Brain microvascular endothelial cell (primary cell): ENCODE data around the gene MAPK7.

ENCODE experiments used
- DNase-seq: peaks from one replicate; pipeline ENCODE4 v3.0.0-alpha.2; 2020
- H3K27ac ChIP-seq: fragments of 250-450 bp; sonication (Bioruptor Pico); 2 replicates; pipeline ENCODE4 v1.5.1; 2020; ENCODE audit warnings: mild to moderate bottlenecking, moderate library complexity
- H3K27me3 ChIP-seq: fragments of 250-450 bp; sonication (Bioruptor Pico); replicated peaks from 2 replicates; pipeline ENCODE4 v1.5.1; 2020; ENCODE audit warnings: mild to moderate bottlenecking
- H3K36me3 ChIP-seq: fragments of 250-450 bp; sonication (Bioruptor Pico); replicated peaks from 2 replicates; pipeline ENCODE4 v1.5.1; 2020; ENCODE audit warnings: mild to moderate bottlenecking
- H3K4me3 ChIP-seq: 2 replicates; pipeline ENCODE4 v1.5.1; 2011; ENCODE audit warnings: low read depth, mild to moderate bottlenecking, control low read depth, low read length, moderate library complexity
- CTCF ChIP-seq: IDR thresholded peaks from 2 replicates; pipeline ENCODE4 v1.5.1; 2011; ENCODE audit warnings: low read depth, mild to moderate bottlenecking, moderate library complexity, low read length, control low read depth, inconsistent platforms; ENCODE audit errors: missing control alignments
- in situ Hi-C: cut with HindIII; loops from 2 replicates; pipeline ENCODE4 v1.10.0; 2017; ENCODE audit warnings: low sequenced_read_pairs, low pct_ligation_motif_present

MAPK7 gene

DNA sequence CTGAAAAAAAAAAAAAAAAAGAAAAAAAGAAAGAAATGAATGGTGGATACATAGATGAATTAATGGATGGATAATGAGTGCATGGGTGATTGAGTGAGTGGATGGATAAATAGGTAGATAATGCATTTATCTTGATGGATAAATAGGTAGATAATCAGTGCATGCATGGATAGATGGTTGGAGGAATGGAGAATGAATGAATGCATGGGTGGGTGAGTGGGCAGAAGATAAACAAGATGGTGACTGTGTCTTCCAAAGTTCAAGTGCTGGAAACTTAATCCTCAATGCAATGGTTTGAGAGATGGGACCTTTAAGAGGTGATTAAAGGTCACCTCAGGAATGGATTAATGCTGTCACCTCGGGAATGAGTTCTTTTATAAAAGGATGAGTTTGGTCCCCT, 26.0 kb downstream of the MAPK7 start:
- no peak for TF ChIP-seq CTCF
- Histone ChIP-seq H3K36me3 (no peaks in the 10 kb centered on the region), H3K27me3 (no peaks in the 10 kb centered on the region), H3K27ac (no peak overlapping the region), H3K4me3 (no peak overlapping the region)
- no peak for DNase-seq
- in situ Hi-C loops, result no loop called here

DNA sequence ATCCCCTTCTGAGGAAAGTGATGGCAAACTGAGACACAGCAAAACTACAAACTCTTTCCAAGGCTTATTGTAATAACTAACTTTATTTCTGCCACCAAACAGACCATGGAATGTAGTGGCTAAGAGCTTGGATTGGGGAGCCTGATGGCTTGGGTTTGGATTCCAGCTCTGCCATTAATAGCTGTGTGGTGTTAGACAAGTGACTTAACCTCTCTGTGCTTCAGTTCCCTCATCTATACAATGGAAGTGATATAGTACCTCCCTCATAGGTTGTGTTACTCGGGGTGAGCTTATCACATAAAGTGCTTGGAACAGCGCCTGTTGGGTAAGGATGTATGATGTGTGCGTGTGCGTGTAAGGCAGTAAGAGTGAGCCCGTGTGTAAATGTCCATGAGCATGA, 26.8 kb downstream of the MAPK7 start:
- DNase-seq, result no peak
- in situ Hi-C loops, result no loop called here
- no peaks in the 10 kb centered on the region for H3K27me3 ChIP-seq
- H3K27ac ChIP-seq, result no peak overlapping the region
- TF ChIP-seq CTCF, result no peak
- H3K4me3 ChIP-seq, result no peak overlapping the region
- H3K36me3 ChIP-seq, result no peaks in the 10 kb centered on the region

DNA sequence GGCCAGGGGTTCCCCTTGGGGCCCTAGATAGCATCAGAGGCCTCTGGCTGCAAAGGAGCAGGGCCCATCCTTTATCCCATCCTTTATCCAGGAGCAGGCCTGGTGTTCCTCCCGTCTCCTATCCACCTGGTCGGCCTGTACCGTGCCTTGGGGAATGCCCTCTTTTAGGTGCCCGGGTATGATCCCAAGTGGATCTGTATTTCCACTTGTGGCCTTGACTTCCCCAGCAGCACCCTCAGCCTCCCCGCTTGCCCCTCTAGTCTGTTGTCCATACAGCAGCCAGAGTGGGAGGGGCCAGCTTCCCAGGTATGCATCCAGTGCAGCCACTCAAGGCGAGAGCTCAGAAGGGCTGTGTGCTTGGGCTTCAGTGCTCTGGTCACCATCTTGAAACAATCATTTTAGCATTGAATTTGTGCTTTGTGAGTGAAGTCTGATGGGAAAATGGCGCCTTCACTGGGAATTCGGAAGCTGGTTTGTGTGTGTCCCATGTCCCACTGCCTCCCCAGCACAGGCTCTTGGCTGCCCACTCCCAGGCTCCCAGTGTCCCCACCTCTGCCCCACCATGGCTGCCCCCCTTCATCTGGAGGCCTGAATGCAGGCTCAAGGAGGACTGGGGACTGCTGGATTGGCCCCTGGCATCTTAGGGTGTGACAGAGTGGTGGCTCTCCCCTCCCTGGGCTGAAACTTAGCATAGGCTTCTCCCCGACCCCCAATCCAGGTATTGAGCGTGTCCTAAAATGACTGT, 29.5 kb downstream of the MAPK7 start:
- in situ Hi-C loops, result no loop called here

GRCh38 chr17:19408346-19408710, 30.0 kb downstream of the MAPK7 start:
- H3K4me3 ChIP-seq, result no peak overlapping the region
- no peaks in the 10 kb centered on the region for H3K36me3 ChIP-seq
- in situ Hi-C loops, result no loop called here
- DNase-seq, result no peak
- H3K27me3 ChIP-seq, result peaks cover 2% of the 10 kb centered on the region
- H3K27ac ChIP-seq, result no peak overlapping the region
- TF ChIP-seq CTCF, result no peak

More for the DNA sequence above, 29.5 kb downstream of the MAPK7 start:
- H3K27me3 ChIP-seq, result peaks cover 2% of the 10 kb centered on the region
- no peak overlapping the region for H3K27ac ChIP-seq
- no peak for TF ChIP-seq CTCF
- DNase-seq, result no peak
- H3K4me3 ChIP-seq, result no peak overlapping the region
- H3K36me3 ChIP-seq, result no peaks in the 10 kb centered on the region

GRCh38 chr17:19409066-19409465, 30.8 kb downstream of the MAPK7 start:
- H3K27me3 ChIP-seq, result peaks cover 2% of the 10 kb centered on the region

More at GRCh38 chr17:19409066-19409465, 30.8 kb downstream of the MAPK7 start:
- no peaks in the 10 kb centered on the region for H3K36me3 ChIP-seq
- no peak overlapping the region for H3K27ac ChIP-seq
- no peak overlapping the region for H3K4me3 ChIP-seq
- in situ Hi-C loops, result no loop called here
- no peak for TF ChIP-seq CTCF
- no peak for DNase-seq
